ENCODE data around the gene GANAB. TPM values are rescaled to one million over a fixed set of nuclear protein-coding genes. Genes with fewer than 3 reads are reported as not detected.
A peak's percentile ranks its signal among the peaks of the same experiment; 100 is the strongest.

The GANAB gene
- total RNA-seq, 4 donors from 2014 or later, result 60.2 to 129 (median 120) TPM

DNA sequence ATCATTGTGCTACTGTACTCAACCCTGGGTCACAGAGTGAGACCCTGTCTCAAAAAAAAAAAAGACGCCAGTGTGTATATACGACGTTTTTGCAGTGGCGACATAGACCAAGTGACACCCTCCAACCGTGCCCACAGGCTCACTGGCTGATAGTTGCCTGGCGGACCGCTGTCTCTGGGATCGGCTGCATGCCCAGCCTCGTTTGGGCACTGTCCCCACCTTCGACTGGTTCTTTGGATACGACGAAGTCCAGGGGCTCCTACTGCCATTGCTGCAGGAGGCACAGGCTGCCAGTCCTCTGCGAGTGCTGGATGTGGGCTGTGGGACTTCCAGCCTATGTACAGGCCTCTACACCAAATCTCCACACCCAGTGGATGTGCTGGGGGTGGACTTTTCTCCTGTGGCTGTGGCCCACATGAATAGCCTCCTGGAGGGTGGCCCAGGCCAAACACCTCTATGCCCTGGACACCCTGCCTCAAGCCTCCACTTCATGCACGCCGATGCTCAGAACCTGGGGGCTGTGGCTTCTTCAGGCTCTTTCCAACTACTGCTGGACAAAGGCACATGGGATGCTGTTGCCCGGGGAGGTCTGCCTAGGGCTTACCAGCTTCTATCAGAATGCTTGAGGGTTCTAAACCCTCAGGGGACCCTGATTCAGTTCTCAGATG, 20.0 kb upstream of the GANAB start:
- TF ChIP-seq POLR2A (IDR thresholded peaks at IDR 0.05) (no peak), POLR2AphosphoS5 (IDR thresholded peaks at IDR 0.05) (no peak), EP300 (IDR thresholded peaks at IDR 0.05; ENCODE audit: low read depth) (no peak)
- TF ChIP-seq, protein P1, sequence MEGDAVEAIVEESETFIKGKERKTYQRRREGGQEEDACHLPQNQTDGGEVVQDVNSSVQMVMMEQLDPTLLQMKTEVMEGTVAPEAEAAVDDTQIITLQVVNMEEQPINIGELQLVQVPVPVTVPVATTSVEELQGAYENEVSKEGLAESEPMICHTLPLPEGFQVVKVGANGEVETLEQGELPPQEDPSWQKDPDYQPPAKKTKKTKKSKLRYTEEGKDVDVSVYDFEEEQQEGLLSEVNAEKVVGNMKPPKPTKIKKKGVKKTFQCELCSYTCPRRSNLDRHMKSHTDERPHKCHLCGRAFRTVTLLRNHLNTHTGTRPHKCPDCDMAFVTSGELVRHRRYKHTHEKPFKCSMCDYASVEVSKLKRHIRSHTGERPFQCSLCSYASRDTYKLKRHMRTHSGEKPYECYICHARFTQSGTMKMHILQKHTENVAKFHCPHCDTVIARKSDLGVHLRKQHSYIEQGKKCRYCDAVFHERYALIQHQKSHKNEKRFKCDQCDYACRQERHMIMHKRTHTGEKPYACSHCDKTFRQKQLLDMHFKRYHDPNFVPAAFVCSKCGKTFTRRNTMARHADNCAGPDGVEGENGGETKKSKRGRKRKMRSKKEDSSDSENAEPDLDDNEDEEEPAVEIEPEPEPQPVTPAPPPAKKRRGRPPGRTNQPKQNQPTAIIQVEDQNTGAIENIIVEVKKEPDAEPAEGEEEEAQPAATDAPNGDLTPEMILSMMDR (IDR thresholded peaks at IDR 0.05), result no peak
- H3K27me3 ChIP-seq, result no peaks in the 10 kb centered on the region
- peaks cover 21 to 61% (median 48%) of the 10 kb centered on the region in 4 donors for H3K4me1 ChIP-seq
- peaks cover 0 to 6% (median 0%) of the 10 kb centered on the region in 4 donors for H3K36me3 ChIP-seq
- H3K27ac ChIP-seq, result peak overlapping the region; percentile 93 to 97 (median 94)
- in situ Hi-C loops (cut with MboI; ENCODE audit: low pct_ligation_motif_present in 1 of 4, low pct_unique_long_range_greater_than_20kb in 1 of 4, low sequenced_read_pairs in 3 of 4), result no loop called here
- peak overlapping the region; percentile 55 to 77 (median 68) for H3K4me3 ChIP-seq
- no peaks in the 10 kb centered on the region for H3K9me3 ChIP-seq
- intact Hi-C loops (cut with DNase I; ENCODE audit: low total_unique reads), result no loop called here
- 29% methylated on average over 15 of the region's 16 CpGs; no CpG with 5 or more reads in 1 of the 2 donors for WGBS, 2 donors (ENCODE audit: low coverage in 1 of 2)
- no peak for DNase-seq

DNA sequence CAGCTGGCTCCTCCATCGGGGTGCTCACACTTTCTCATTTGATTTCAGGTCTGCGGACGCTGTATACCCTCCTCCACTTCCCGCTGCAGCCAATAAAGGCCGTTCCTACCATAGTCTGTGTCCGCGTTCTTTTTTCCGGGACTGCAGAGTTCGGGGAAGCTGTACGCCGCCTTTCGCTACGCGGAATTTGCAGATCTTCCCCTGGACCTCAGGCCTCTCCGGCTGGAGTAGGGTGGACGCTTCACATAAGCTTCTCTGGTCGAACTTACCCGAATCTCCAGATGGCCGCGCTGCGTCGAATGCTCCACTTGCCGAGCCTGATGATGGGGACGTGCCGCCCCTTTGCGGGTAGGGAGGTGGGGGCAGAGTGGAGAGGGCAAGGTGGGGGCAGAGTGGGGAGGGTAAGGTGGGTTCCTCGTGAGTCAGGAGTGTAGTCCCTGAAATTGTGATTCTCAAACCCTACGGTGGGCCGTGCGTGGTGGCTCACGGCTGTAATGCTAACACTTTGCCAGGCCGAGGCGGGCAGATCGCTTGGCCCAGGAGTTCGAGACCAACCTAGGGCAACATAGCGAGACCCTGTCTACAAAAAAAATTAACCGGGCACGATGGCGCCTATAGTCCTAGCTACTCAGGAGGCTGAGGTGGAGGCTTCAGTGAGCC, 19.3 kb upstream of the GANAB start:
- DNase-seq, result peak; percentile 54
- in situ Hi-C loops (cut with MboI; ENCODE audit: low pct_ligation_motif_present in 1 of 4, low pct_unique_long_range_greater_than_20kb in 1 of 4, low sequenced_read_pairs in 3 of 4) (no loop called here), intact Hi-C loops (cut with DNase I; ENCODE audit: low total_unique reads) (no loop called here)
- 2% methylated on average over 39 of the region's 39 CpGs; no CpG with 5 or more reads in 1 of the 2 donors for WGBS, 2 donors (ENCODE audit: low coverage in 1 of 2)
- H3K4me3 ChIP-seq, result peak overlapping the region; percentile 55 to 77 (median 68)
- peaks cover 0 to 6% (median 0%) of the 10 kb centered on the region in 4 donors for H3K36me3 ChIP-seq
- H3K9me3 ChIP-seq, result no peaks in the 10 kb centered on the region
- H3K4me1 ChIP-seq, result peaks cover 18 to 56% (median 43%) of the 10 kb centered on the region in 4 donors
- TF ChIP-seq POLR2A (IDR thresholded peaks at IDR 0.05), result no peak
- TF ChIP-seq, protein P1 (IDR thresholded peaks at IDR 0.05), result no peak
- TF ChIP-seq POLR2AphosphoS5 (IDR thresholded peaks at IDR 0.05), result no peak
- H3K27me3 ChIP-seq, result no peaks in the 10 kb centered on the region
- peak overlapping the region; percentile 93 to 97 (median 94) for H3K27ac ChIP-seq

DNA sequence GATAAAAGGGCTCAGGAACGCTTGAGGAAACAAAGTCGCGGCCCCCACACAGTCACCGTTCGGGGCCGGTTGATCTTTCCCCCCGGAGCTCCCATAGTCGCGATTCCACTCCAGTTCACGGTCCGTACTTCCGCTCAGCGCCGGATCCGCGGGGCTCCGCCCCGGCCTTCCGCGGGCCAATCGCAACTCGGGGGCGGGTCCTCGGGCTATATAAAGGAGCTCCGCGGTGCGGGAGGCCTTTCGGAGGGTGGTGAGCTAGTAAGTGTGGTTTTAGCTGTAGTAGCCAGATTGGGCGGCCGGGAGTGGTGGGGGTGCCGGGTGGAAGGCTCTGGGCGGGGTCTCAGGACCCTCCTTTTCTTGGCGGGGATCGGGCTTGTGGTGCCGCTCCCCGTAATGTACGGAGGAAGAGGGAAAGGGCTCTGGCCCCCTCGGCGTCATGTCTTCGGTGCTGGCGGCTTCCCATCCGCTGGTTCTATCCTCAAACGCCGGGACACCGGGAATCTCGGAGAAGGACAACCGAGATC, 18.7 kb upstream of the GANAB start, which contains the start of the genes C11orf98 and CSKMT:
Gene C11orf98 (minus strand): TSS at position 136 of the 524 bp plus-strand sequence. CDS start 41 bp downstream, at position 95.
Gene CSKMT (plus strand): TSS at position 238 of the 524 bp plus-strand sequence. CDS start 568 bp downstream, outside the sequence.
- TF ChIP-seq, protein P1 (IDR thresholded peaks at IDR 0.05), result no peak
- TF ChIP-seq POLR2AphosphoS5 (IDR thresholded peaks at IDR 0.05), result peak; percentile 98 to 100 (median 100)
- peak; percentile 99 for TF ChIP-seq POLR2A (IDR thresholded peaks at IDR 0.05)
- no peak for TF ChIP-seq EP300 (IDR thresholded peaks at IDR 0.05; ENCODE audit: low read depth)
- no peaks in the 10 kb centered on the region for H3K9me3 ChIP-seq
- H3K36me3 ChIP-seq, result peaks cover 0 to 6% (median 0%) of the 10 kb centered on the region in 4 donors
- intact Hi-C loops (cut with DNase I; ENCODE audit: low total_unique reads), result no loop called here
- peaks cover 18 to 50% (median 37%) of the 10 kb centered on the region in 4 donors for H3K4me1 ChIP-seq
- WGBS, 2 donors (ENCODE audit: low coverage in 1 of 2), result 0% methylated on average over 44 of the region's 47 CpGs; no CpG with 5 or more reads in 1 of the 2 donors
- in situ Hi-C loops (cut with MboI; ENCODE audit: low pct_ligation_motif_present in 1 of 4, low pct_unique_long_range_greater_than_20kb in 1 of 4, low sequenced_read_pairs in 3 of 4), result no loop called here
- H3K27me3 ChIP-seq, result no peaks in the 10 kb centered on the region
- H3K4me3 ChIP-seq, result peak within 1 kb of the TSS; percentile 55 to 77 (median 72)
- peak within 1 kb of the TSS; percentile 93 to 97 (median 94) for H3K27ac ChIP-seq
- DNase-seq, result peak; percentile 97
